ENCODE results near the gene SLCO2A1. TPM values are rescaled to one million over a fixed set of nuclear protein-coding genes. Genes with fewer than 3 reads are reported as not detected.

SLCO2A1 gene
- total RNA-seq, 1 donor from 2014 or later, result 0.07 TPM

DNA sequence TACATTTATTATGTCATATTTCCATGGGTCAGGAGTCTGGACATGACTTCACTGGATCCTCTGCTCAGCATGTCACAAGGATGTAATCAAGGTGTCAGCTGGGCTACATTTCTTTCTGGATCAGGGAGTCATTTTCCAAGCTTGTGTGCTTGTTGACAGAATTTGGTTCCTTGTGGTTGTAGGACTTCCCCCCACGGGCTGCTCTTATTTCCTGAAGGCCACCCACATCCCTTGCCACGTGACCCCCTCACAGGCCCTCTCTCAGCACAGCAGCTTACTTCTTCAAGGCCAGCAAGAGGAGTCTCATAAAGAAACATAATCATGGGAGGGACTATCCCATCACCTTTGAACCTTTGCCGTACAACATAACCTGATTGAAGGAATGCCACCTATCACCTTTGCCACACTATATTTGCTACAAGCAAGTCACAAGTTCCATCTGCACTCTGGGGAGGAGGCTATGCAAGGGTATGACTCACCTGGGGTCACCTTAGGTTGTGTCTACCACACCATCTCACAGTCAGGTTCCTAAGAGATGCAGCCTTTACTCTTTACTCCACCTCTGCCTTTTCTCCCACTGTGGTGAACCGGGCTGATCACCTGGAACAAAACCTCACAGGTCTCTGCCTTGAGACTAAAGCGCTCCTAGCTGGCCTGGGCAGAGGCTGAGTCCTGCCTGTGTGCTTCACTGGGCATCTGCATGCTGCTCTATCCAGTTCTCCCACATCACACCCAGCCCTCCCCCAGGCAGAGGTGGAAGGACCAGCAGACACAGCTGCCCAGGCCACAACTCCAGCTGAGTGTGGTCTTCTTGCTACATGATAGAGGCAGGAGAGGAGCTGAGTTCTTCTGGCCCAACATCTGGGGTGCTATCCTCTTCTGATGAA is 147.5 kb downstream of the SLCO2A1 start:
- H3K9ac ChIP-seq, result no peak overlapping the region
- no peak for TF ChIP-seq EZH2phosphoT487 (IDR thresholded peaks at IDR 0.05)
- TF ChIP-seq EZH2 (IDR thresholded peaks at IDR 0.05), result no peak
- TF ChIP-seq, protein P1, sequence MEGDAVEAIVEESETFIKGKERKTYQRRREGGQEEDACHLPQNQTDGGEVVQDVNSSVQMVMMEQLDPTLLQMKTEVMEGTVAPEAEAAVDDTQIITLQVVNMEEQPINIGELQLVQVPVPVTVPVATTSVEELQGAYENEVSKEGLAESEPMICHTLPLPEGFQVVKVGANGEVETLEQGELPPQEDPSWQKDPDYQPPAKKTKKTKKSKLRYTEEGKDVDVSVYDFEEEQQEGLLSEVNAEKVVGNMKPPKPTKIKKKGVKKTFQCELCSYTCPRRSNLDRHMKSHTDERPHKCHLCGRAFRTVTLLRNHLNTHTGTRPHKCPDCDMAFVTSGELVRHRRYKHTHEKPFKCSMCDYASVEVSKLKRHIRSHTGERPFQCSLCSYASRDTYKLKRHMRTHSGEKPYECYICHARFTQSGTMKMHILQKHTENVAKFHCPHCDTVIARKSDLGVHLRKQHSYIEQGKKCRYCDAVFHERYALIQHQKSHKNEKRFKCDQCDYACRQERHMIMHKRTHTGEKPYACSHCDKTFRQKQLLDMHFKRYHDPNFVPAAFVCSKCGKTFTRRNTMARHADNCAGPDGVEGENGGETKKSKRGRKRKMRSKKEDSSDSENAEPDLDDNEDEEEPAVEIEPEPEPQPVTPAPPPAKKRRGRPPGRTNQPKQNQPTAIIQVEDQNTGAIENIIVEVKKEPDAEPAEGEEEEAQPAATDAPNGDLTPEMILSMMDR (IDR thresholded peaks at IDR 0.05), result no peak
- H3K27me3 ChIP-seq, result no peaks in the 10 kb centered on the region
- no peaks in the 10 kb centered on the region for H4K20me1 ChIP-seq (ENCODE audit: low read depth)
- H3K4me1 ChIP-seq, result peaks cover 2% of the 10 kb centered on the region
- no peaks in the 10 kb centered on the region for H3K9me3 ChIP-seq (ENCODE audit: low read depth)
- Mint-ChIP-seq H3K9me3 (peaks cover 10% of the 10 kb centered on the region), H3K36me3 (peaks cover 3% of the 10 kb centered on the region), H3K27ac (no peak overlapping the region), H3K4me3 (no peak overlapping the region), H3K4me1 (no peaks in the 10 kb centered on the region), H3K27me3 (ENCODE audit: insufficient read depth, low read depth) (peaks cover 2% of the 10 kb centered on the region)
- no peak overlapping the region for H3K27ac ChIP-seq
- no peak overlapping the region for H3K4me2 ChIP-seq
- DNase-seq (ENCODE audit: low spot score), result no peak
- no peaks in the 10 kb centered on the region for H3K79me2 ChIP-seq (ENCODE audit: low read depth)
- H3F3A ChIP-seq (ENCODE audit: low read depth), result no peaks in the 10 kb centered on the region
- H3K4me3 ChIP-seq, result no peak overlapping the region
- no peaks in the 10 kb centered on the region for H3K36me3 ChIP-seq
- H2AFZ ChIP-seq (replicated peaks), result no peak overlapping the region

DNA sequence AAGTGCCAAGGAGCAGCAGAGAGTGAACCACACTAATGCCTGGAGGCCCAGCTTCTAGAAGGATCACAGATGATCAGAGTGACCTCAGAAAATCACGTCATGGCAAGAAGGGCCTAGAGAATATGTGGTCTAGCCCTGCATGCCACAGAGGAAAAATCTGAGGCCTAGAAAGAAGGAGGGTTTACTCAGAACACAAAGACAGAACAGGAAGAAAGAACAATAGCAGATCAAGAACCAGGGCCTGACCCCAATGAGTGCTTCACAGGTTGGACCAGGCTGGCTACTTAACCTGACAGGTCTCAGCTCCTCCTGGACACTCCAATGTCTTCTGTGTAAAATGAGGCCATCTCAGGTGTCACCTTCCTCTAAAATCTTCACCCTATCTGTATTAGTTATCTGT is 148.2 kb downstream of the SLCO2A1 start:
- Histone ChIP-seq H3K27ac (no peak overlapping the region), H3K4me2 (no peak overlapping the region), H3K4me3 (no peak overlapping the region), H3K79me2 (ENCODE audit: low read depth) (no peaks in the 10 kb centered on the region), H3K27me3 (no peaks in the 10 kb centered on the region), H3F3A (ENCODE audit: low read depth) (no peaks in the 10 kb centered on the region), H4K20me1 (ENCODE audit: low read depth) (no peaks in the 10 kb centered on the region), H3K36me3 (no peaks in the 10 kb centered on the region), H3K4me1 (no peaks in the 10 kb centered on the region), H3K9me3 (ENCODE audit: low read depth) (no peaks in the 10 kb centered on the region), H3K9ac (no peak overlapping the region), H2AFZ (replicated peaks) (no peak overlapping the region)
- Mint-ChIP-seq H3K9me3 (peaks cover 10% of the 10 kb centered on the region), H3K27me3 (ENCODE audit: insufficient read depth, low read depth) (peaks cover 2% of the 10 kb centered on the region), H3K27ac (no peak overlapping the region), H3K36me3 (peaks cover 3% of the 10 kb centered on the region), H3K4me3 (no peak overlapping the region), H3K4me1 (no peaks in the 10 kb centered on the region)
- TF ChIP-seq, protein P1 (IDR thresholded peaks at IDR 0.05), result no peak
- TF ChIP-seq EZH2 (IDR thresholded peaks at IDR 0.05) (no peak), EZH2phosphoT487 (IDR thresholded peaks at IDR 0.05) (no peak)
- DNase-seq (ENCODE audit: low spot score), result no peak

DNA sequence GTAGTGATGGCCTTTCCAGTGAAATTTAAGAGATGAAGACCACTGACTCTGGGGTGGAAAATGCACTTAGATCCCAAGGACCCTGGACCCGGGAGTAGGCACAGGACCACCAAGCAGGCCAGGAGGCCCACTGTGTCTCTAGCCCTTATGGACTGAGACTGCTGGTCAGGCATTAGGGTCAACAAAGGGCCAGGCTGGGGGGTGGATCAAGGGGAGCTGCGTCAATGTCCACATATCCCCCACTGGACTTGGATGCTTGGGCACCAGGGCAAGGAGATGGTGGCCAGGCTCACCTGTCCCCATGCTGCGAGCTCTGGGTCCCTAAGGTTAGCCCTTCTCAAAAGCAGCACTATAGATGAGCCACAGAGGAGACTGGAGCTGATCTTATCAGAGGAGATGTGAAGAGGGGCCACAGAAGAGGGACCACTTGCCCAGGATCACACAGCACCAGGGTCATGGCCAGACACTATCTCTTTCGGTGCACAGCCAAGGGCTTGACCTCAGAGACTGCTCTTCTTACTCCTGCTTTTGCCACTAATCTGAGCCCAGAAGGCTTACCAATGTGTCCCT is 148.8 kb downstream of the SLCO2A1 start:
- H3K27ac Mint-ChIP-seq, result no peak overlapping the region
- no peak overlapping the region for H3K4me2 ChIP-seq
- H3K27me3 ChIP-seq, result no peaks in the 10 kb centered on the region
- no peaks in the 10 kb centered on the region for H3K9me3 ChIP-seq (ENCODE audit: low read depth)
- H2AFZ ChIP-seq (replicated peaks), result no peak overlapping the region
- H3K36me3 ChIP-seq, result no peaks in the 10 kb centered on the region
- H3K4me1 ChIP-seq, result no peaks in the 10 kb centered on the region
- H3K27me3 Mint-ChIP-seq (ENCODE audit: insufficient read depth, low read depth), result peaks cover 2% of the 10 kb centered on the region
- H3K9ac ChIP-seq, result no peak overlapping the region
- H3K4me3 ChIP-seq, result no peak overlapping the region
- H4K20me1 ChIP-seq (ENCODE audit: low read depth), result no peaks in the 10 kb centered on the region
- H3K4me1 Mint-ChIP-seq, result no peaks in the 10 kb centered on the region
- H3K36me3 Mint-ChIP-seq, result peaks cover 3% of the 10 kb centered on the region
- no peak for DNase-seq (ENCODE audit: low spot score)
- no peaks in the 10 kb centered on the region for H3K79me2 ChIP-seq (ENCODE audit: low read depth)
- H3K4me3 Mint-ChIP-seq, result no peak overlapping the region
- H3K9me3 Mint-ChIP-seq, result peaks cover 10% of the 10 kb centered on the region
- no peaks in the 10 kb centered on the region for H3F3A ChIP-seq (ENCODE audit: low read depth)
- TF ChIP-seq EZH2 (IDR thresholded peaks at IDR 0.05) (no peak), EZH2phosphoT487 (IDR thresholded peaks at IDR 0.05) (no peak)
- TF ChIP-seq, protein P1 (IDR thresholded peaks at IDR 0.05), result no peak
- no peak overlapping the region for H3K27ac ChIP-seq

All from neural progenitor cell (in vitro differentiated cells).